Astrocyte (in vitro differentiated cells and primary cell): ENCODE results near the gene SPDEF.

ENCODE experiments used
- CTCF ChIP-seq: IDR thresholded peaks from 2 replicates; pipeline ENCODE4 v1.5.1; 2011; ENCODE audit warnings: low read depth, mild to moderate bottlenecking, inconsistent platforms, low read length, moderate library complexity; ENCODE audit not compliant: insufficient read depth
- EZH2 ChIP-seq: IDR thresholded peaks from 2 replicates; pipeline ENCODE4 v1.6.1; 2012; ENCODE audit warnings: mild to moderate bottlenecking, low read length, inconsistent platforms; ENCODE audit not compliant: insufficient read depth

- TF ChIP-seq CTCF = no peak
- no peak for TF ChIP-seq EZH2
Observed at GRCh38 chr6:34600796-34601195, 44.7 kb upstream of the SPDEF start.
